Sigmoid colon (tissue), 4 donors: ENCODE data around the gene KCNMB1.

Source experiments
- CTCF ChIP-seq, 4 experiments: fragments of 450-650 bp in 3 of 4; fragments of 200-600 bp in 1 of 4; IDR thresholded peaks; one replicate each; pipeline ENCODE4 v1.5.1; 2016 to 2019; ENCODE audit warnings: antibody characterized with exemption in 4 of 4, mild to moderate bottlenecking in 3 of 4, moderate library complexity in 2 of 4
- POLR2A ChIP-seq, 2 donors: fragments of 450-650 bp; IDR thresholded peaks; one replicate each; pipeline ENCODE4 v1.6.1; 2016; ENCODE audit warnings: antibody characterized with exemption in 2 of 2, mild to moderate bottlenecking in 2 of 2, moderate library complexity in 2 of 2
- POLR2AphosphoS5 ChIP-seq, 4 donors: sonication (generic); formaldehyde crosslinking; IDR thresholded peaks; one replicate each; pipeline ENCODE4 v1.6.1; 2017; ENCODE audit warnings: antibody characterized with exemption in 4 of 4

DNA sequence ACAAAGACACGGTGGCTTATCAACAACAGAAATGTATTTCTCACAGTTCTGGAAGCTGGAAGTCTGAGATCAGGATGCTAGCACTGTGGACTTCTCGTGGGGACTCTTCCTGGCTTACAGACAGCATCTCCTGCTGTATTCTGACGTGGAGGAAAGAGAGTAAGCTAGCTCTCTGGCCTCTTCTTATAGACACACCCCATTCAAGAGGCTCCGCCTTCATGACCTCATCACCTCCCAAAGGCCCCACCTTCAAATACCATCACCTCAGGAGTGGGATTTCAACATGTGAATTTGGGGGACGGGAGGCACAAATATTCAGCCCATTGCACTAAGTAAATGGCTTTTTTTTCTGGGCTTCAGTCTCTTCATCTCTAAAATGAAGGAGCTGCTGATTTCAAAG lies 27.6 kb downstream of the KCNMB1 start:
- TF ChIP-seq CTCF (IDR thresholded peaks at IDR 0.05) (no peak), POLR2A (IDR thresholded peaks at IDR 0.05) (no peak), POLR2AphosphoS5 (IDR thresholded peaks at IDR 0.05) (no peak)
